Memory B cell (primary cell): Measurements from ENCODE around the gene EXOG.

ENCODE experiments used
- ATAC-seq: fragments of 150-1000 bp; cut with Tn5 transposase; 2 replicates; pipeline ENCODE4 v1.10.0; 2021; ENCODE audit warnings: low read depth, mild to moderate bottlenecking, moderate library complexity
- DNase-seq, 2 donors: peaks; one replicate each; pipeline ENCODE4 v3.0.0; 2022; ENCODE audit warnings: low spot score in 2 of 2
- H3K27ac Mint-ChIP-seq: one replicate; pipeline ENCODE4 v1.8.0; 2022; ENCODE audit warnings: mild to moderate bottlenecking, moderate library complexity, mixed read lengths
- H3K27me3 Mint-ChIP-seq: one replicate; pipeline ENCODE4 v1.8.0; 2022; ENCODE audit warnings: mixed read lengths
- H3K36me3 Mint-ChIP-seq: one replicate; pipeline ENCODE4 v1.8.0; 2022; ENCODE audit warnings: mild to moderate bottlenecking, mixed read lengths
- H3K4me1 Mint-ChIP-seq: one replicate; pipeline ENCODE4 v1.8.0; 2022; ENCODE audit warnings: mixed read lengths
- H3K4me3 Mint-ChIP-seq: one replicate; pipeline ENCODE4 v1.8.0; 2022; ENCODE audit warnings: mild to moderate bottlenecking, moderate library complexity, mixed read lengths
- H3K9me3 Mint-ChIP-seq: one replicate; pipeline ENCODE4 v1.8.0; 2022; ENCODE audit warnings: mixed read lengths

EXOG gene

GRCh38 chr3:38536671-38537070, 40.5 kb downstream of the EXOG start:
- peaks cover 32% of the 10 kb centered on the region for H3K36me3 Mint-ChIP-seq
- H3K27me3 Mint-ChIP-seq, result no peaks in the 10 kb centered on the region
- no peaks in the 10 kb centered on the region for H3K9me3 Mint-ChIP-seq
- no peak overlapping the region for H3K4me3 Mint-ChIP-seq
- no peak for DNase-seq
- H3K4me1 Mint-ChIP-seq, result no peaks in the 10 kb centered on the region
- no peak for ATAC-seq
- no peak overlapping the region for H3K27ac Mint-ChIP-seq

- H3K36me3 Mint-ChIP-seq, result peaks cover 28% of the 10 kb centered on the region
- no peak overlapping the region for H3K27ac Mint-ChIP-seq
- H3K27me3 Mint-ChIP-seq, result no peaks in the 10 kb centered on the region
- no peaks in the 10 kb centered on the region for H3K9me3 Mint-ChIP-seq
- ATAC-seq, result no peak
- H3K4me1 Mint-ChIP-seq, result no peaks in the 10 kb centered on the region
- no peak for DNase-seq
- H3K4me3 Mint-ChIP-seq, result no peak overlapping the region
These were observed 42.7 kb downstream of the EXOG start for GRCh38 chr3:38538773-38539353.

- Mint-ChIP-seq H3K9me3 (no peaks in the 10 kb centered on the region), H3K4me3 (no peak overlapping the region), H3K4me1 (no peaks in the 10 kb centered on the region), H3K27me3 (peaks cover 3% of the 10 kb centered on the region), H3K27ac (peak overlapping the region; percentile 5), H3K36me3 (peaks cover 8% of the 10 kb centered on the region)
- DNase-seq, result no peak
- ATAC-seq, result no peak
These were observed 45.7 kb downstream of the EXOG start for GRCh38 chr3:38541806-38542205.

- Mint-ChIP-seq H3K27me3 (peaks cover 3% of the 10 kb centered on the region), H3K4me1 (no peaks in the 10 kb centered on the region), H3K36me3 (peaks cover 7% of the 10 kb centered on the region), H3K9me3 (no peaks in the 10 kb centered on the region), H3K27ac (no peak overlapping the region), H3K4me3 (no peak overlapping the region)
- ATAC-seq (no peak), DNase-seq (no peak)
These were observed 46.5 kb downstream of the EXOG start for GRCh38 chr3:38542401-38543298.

- Mint-ChIP-seq H3K4me3 (no peak overlapping the region), H3K36me3 (peaks cover 2% of the 10 kb centered on the region), H3K27ac (no peak overlapping the region), H3K4me1 (no peaks in the 10 kb centered on the region), H3K27me3 (peaks cover 3% of the 10 kb centered on the region), H3K9me3 (no peaks in the 10 kb centered on the region)
- DNase-seq, result no peak
- no peak for ATAC-seq
These were observed 47.4 kb downstream of the EXOG start for GRCh38 chr3:38543586-38543985.

GRCh38 chr3:38544926-38545325, 48.8 kb downstream of the EXOG start:
- DNase-seq (no peak), ATAC-seq (no peak)
- Mint-ChIP-seq H3K4me3 (no peak overlapping the region), H3K27me3 (peaks cover 3% of the 10 kb centered on the region), H3K36me3 (no peaks in the 10 kb centered on the region), H3K4me1 (no peaks in the 10 kb centered on the region), H3K9me3 (no peaks in the 10 kb centered on the region), H3K27ac (no peak overlapping the region)

GRCh38 chr3:38545550-38545949, 49.4 kb downstream of the EXOG start:
- peaks cover 3% of the 10 kb centered on the region for H3K27me3 Mint-ChIP-seq
- no peaks in the 10 kb centered on the region for H3K36me3 Mint-ChIP-seq
- no peaks in the 10 kb centered on the region for H3K4me1 Mint-ChIP-seq
- DNase-seq (no peak), ATAC-seq (no peak)
- no peaks in the 10 kb centered on the region for H3K9me3 Mint-ChIP-seq
- H3K4me3 Mint-ChIP-seq, result no peak overlapping the region
- no peak overlapping the region for H3K27ac Mint-ChIP-seq

GRCh38 chr3:38545983-38546382, 49.8 kb downstream of the EXOG start:
- Mint-ChIP-seq H3K4me1 (no peaks in the 10 kb centered on the region), H3K9me3 (no peaks in the 10 kb centered on the region), H3K36me3 (no peaks in the 10 kb centered on the region), H3K27me3 (peaks cover 3% of the 10 kb centered on the region), H3K27ac (no peak overlapping the region), H3K4me3 (no peak overlapping the region)
- DNase-seq (no peak), ATAC-seq (no peak)

GRCh38 chr3:38548154-38548931, 52.2 kb downstream of the EXOG start:
- DNase-seq, result no peak
- Mint-ChIP-seq H3K4me1 (no peaks in the 10 kb centered on the region), H3K27ac (no peak overlapping the region), H3K27me3 (peaks cover 3% of the 10 kb centered on the region), H3K4me3 (no peak overlapping the region), H3K9me3 (no peaks in the 10 kb centered on the region), H3K36me3 (no peaks in the 10 kb centered on the region)
- no peak for ATAC-seq

GRCh38 chr3:38549082-38549481, 52.9 kb downstream of the EXOG start:
- Mint-ChIP-seq H3K27me3 (peaks cover 3% of the 10 kb centered on the region), H3K4me3 (no peak overlapping the region), H3K36me3 (no peaks in the 10 kb centered on the region), H3K9me3 (no peaks in the 10 kb centered on the region), H3K4me1 (no peaks in the 10 kb centered on the region), H3K27ac (no peak overlapping the region)
- no peak for DNase-seq
- no peak for ATAC-seq

GRCh38 chr3:38549486-38549885, 53.3 kb downstream of the EXOG start:
- H3K27me3 Mint-ChIP-seq, result peaks cover 3% of the 10 kb centered on the region
- no peaks in the 10 kb centered on the region for H3K9me3 Mint-ChIP-seq
- H3K27ac Mint-ChIP-seq, result no peak overlapping the region
- H3K4me1 Mint-ChIP-seq, result no peaks in the 10 kb centered on the region
- H3K4me3 Mint-ChIP-seq, result no peak overlapping the region
- no peaks in the 10 kb centered on the region for H3K36me3 Mint-ChIP-seq
- DNase-seq (no peak), ATAC-seq (no peak)

GRCh38 chr3:38549957-38550840, 54.1 kb downstream of the EXOG start:
- H3K36me3 Mint-ChIP-seq, result no peaks in the 10 kb centered on the region
- DNase-seq, result no peak
- no peak for ATAC-seq
- H3K4me1 Mint-ChIP-seq, result no peaks in the 10 kb centered on the region
- no peak overlapping the region for H3K4me3 Mint-ChIP-seq
- H3K9me3 Mint-ChIP-seq, result no peaks in the 10 kb centered on the region
- no peak overlapping the region for H3K27ac Mint-ChIP-seq
- H3K27me3 Mint-ChIP-seq, result peaks cover 3% of the 10 kb centered on the region

- Mint-ChIP-seq H3K4me1 (no peaks in the 10 kb centered on the region), H3K27ac (no peak overlapping the region), H3K36me3 (no peaks in the 10 kb centered on the region), H3K27me3 (peaks cover under 1% of the 10 kb centered on the region), H3K9me3 (no peaks in the 10 kb centered on the region), H3K4me3 (no peak overlapping the region)
- DNase-seq, result no peak
- no peak for ATAC-seq
These were observed 55.1 kb downstream of the EXOG start for GRCh38 chr3:38551026-38551832.
